Tibial nerve (tissue), 3 donors: Measurements from ENCODE around the gene TMEM131L.

Experiments used
- CTCF ChIP-seq, 5 experiments: fragments of 200-600 bp in 3 of 5; fragments of 450-650 bp in 2 of 5; sonication (generic) in 3 of 5; IDR thresholded peaks; one replicate each; pipeline ENCODE4 v1.5.1; 2016 to 2019; ENCODE audit warnings: antibody characterized with exemption in 5 of 5, mild to moderate bottlenecking in 3 of 5, moderate library complexity in 2 of 5
- POLR2A ChIP-seq, 2 donors: fragments of 450-650 bp; IDR thresholded peaks; one replicate each; pipeline ENCODE4 v1.6.1; 2017; ENCODE audit warnings: antibody characterized with exemption in 2 of 2, mild to moderate bottlenecking in 2 of 2, moderate library complexity in 2 of 2

- TF ChIP-seq CTCF (IDR thresholded peaks at IDR 0.05): no peak
- no peak for TF ChIP-seq POLR2A (IDR thresholded peaks at IDR 0.05)
Observed at GRCh38 chr4:153549405-153549804, 83.2 kb downstream of the TMEM131L start.
